SIG-M5 treated with dmso at 0.1 percent for 504 hours (cell line): Measurements from ENCODE around the gene MAP3K7CL.

Experiments
- DNase-seq: peaks from one replicate; lab custom pipeline; 2025; ENCODE audit not compliant: unreplicated experiment; lab: John Stamatoyannopoulos, UW

MAP3K7CL gene

GRCh38 chr21:29194342-29194741 is 63.9 kb downstream of the MAP3K7CL start:
- no peak for DNase-seq

GRCh38 chr21:29194847-29195246 is 64.4 kb downstream of the MAP3K7CL start:
- DNase-seq: no peak

GRCh38 chr21:29195981-29196669 is 65.7 kb downstream of the MAP3K7CL start:
- peak; percentile 99 for DNase-seq

GRCh38 chr21:29196670-29197191 is 66.3 kb downstream of the MAP3K7CL start:
- DNase-seq: no peak

- no peak for DNase-seq
These were observed 70.7 kb downstream of the MAP3K7CL start for GRCh38 chr21:29201186-29201585.

- DNase-seq: no peak
These were observed 74.6 kb downstream of the MAP3K7CL start for GRCh38 chr21:29205009-29205408.

- no peak for DNase-seq
These were observed 75.5 kb downstream of the MAP3K7CL start for GRCh38 chr21:29205988-29206387.

- DNase-seq: no peak
These were observed 76.0 kb downstream of the MAP3K7CL start for GRCh38 chr21:29206445-29206844.

- DNase-seq: no peak
These were observed 76.8 kb downstream of the MAP3K7CL start for GRCh38 chr21:29207201-29207600.

GRCh38 chr21:29208044-29208681 is 77.7 kb downstream of the MAP3K7CL start:
- DNase-seq: no peak

- peak; percentile 48 for DNase-seq
These were observed 78.2 kb downstream of the MAP3K7CL start for GRCh38 chr21:29208682-29209059.

- DNase-seq: no peak
These were observed 79.3 kb downstream of the MAP3K7CL start for GRCh38 chr21:29209696-29210095.

- DNase-seq: no peak
These were observed 80.8 kb downstream of the MAP3K7CL start for GRCh38 chr21:29211205-29211604.

GRCh38 chr21:29212446-29212845 is 82.0 kb downstream of the MAP3K7CL start:
- no peak for DNase-seq

GRCh38 chr21:29213513-29214385 is 83.3 kb downstream of the MAP3K7CL start:
- DNase-seq: no peak

- DNase-seq: no peak
These were observed 85.3 kb downstream of the MAP3K7CL start for GRCh38 chr21:29215709-29216108.

GRCh38 chr21:29217818-29218291 is 87.4 kb downstream of the MAP3K7CL start:
- peak; percentile 36 for DNase-seq

- DNase-seq: no peak
These were observed 88.3 kb downstream of the MAP3K7CL start for GRCh38 chr21:29218749-29219148.

- DNase-seq: no peak
These were observed 88.8 kb downstream of the MAP3K7CL start for GRCh38 chr21:29219165-29219770.

- no peak for DNase-seq
These were observed 90.9 kb downstream of the MAP3K7CL start for GRCh38 chr21:29221253-29221744.

GRCh38 chr21:29224006-29224405 is 93.6 kb downstream of the MAP3K7CL start:
- no peak for DNase-seq
